Neural crest cell (in vitro differentiated cells): Measurements from ENCODE around the gene PPARA. TPM values are rescaled to one million over a fixed set of nuclear protein-coding genes. Genes with fewer than 3 reads are reported as not detected.

Experiments
- DNase-seq: peaks from one replicate; pipeline ENCODE4 v3.0.0; 2021; ENCODE audit warnings: low read depth, mixed read lengths, low spot score
- H3K27ac Mint-ChIP-seq: one replicate; pipeline ENCODE4 v1.8.0; 2021; ENCODE audit warnings: mild to moderate bottlenecking, mixed read lengths; ENCODE audit not compliant: unreplicated experiment
- H3K27me3 Mint-ChIP-seq: 2 replicates; pipeline ENCODE4 v1.8.0; 2021; ENCODE audit warnings: low read depth, mild to moderate bottlenecking, mixed read lengths
- H3K36me3 Mint-ChIP-seq: 2 replicates; pipeline ENCODE4 v1.8.0; 2021; ENCODE audit warnings: low read depth, mild to moderate bottlenecking, mixed read lengths
- H3K4me1 Mint-ChIP-seq: 2 replicates; pipeline ENCODE4 v1.8.0; 2021; ENCODE audit warnings: mixed read lengths
- H3K4me3 Mint-ChIP-seq: one replicate; pipeline ENCODE4 v1.8.0; 2021; ENCODE audit warnings: mild to moderate bottlenecking, mixed read lengths
- H3K9me3 Mint-ChIP-seq: 2 replicates; pipeline ENCODE4 v1.8.0; 2021; ENCODE audit warnings: mixed read lengths
- CTCF ChIP-seq: fragments of 200-600 bp; sonication (generic); conservative IDR thresholded peaks from 2 replicates; pipeline ENCODE4 v1.5.0; 2021; ENCODE audit warnings: antibody characterized with exemption, mild to moderate bottlenecking
- total RNA-seq: library from RNA; stranded (reverse); gene quantifications from 2 replicates; pipeline ENCODE4 v1.2.1, GENCODE V29; 2021

Gene PPARA
- total RNA-seq, 1 donor from 2014 or later, result 15.6 TPM

GRCh38 chr22:46123694-46124382, 26.5 kb upstream of the PPARA start:
- H3K27ac Mint-ChIP-seq, result no peak overlapping the region
- no peak for TF ChIP-seq CTCF
- no peaks in the 10 kb centered on the region for H3K9me3 Mint-ChIP-seq
- DNase-seq, result no peak
- no peaks in the 10 kb centered on the region for H3K27me3 Mint-ChIP-seq
- H3K4me1 Mint-ChIP-seq, result no peaks in the 10 kb centered on the region
- no peaks in the 10 kb centered on the region for H3K36me3 Mint-ChIP-seq
- no peak overlapping the region for H3K4me3 Mint-ChIP-seq

GRCh38 chr22:46124383-46125144, 25.8 kb upstream of the PPARA start:
- no peak overlapping the region for H3K27ac Mint-ChIP-seq
- no peak for TF ChIP-seq CTCF
- H3K27me3 Mint-ChIP-seq, result no peaks in the 10 kb centered on the region
- no peaks in the 10 kb centered on the region for H3K9me3 Mint-ChIP-seq
- no peaks in the 10 kb centered on the region for H3K36me3 Mint-ChIP-seq
- H3K4me1 Mint-ChIP-seq, result no peaks in the 10 kb centered on the region
- no peak for DNase-seq
- H3K4me3 Mint-ChIP-seq, result no peak overlapping the region

DNA sequence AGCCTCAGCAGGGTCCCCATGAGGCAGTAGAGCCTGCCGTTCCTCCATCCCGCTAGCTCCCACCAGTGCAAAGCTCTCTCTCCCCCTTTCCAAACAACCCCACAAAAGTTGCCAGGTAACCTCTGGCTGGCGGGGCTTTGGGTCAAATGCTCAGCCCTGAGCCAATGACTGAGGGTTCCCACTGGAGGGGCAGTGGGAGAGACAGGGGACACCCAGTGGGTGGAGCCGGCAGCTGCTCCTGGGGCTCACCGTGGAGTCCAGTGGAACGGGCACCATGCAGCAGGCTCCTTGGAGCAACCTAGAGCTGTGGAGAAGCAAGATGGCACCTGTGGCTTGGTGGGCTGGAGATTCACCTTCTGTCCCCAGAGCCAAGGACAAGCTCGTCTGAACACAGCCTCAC, 25.0 kb upstream of the PPARA start:
- H3K4me3 Mint-ChIP-seq, result no peak overlapping the region
- DNase-seq, result no peak
- H3K27ac Mint-ChIP-seq, result no peak overlapping the region
- TF ChIP-seq CTCF, result no peak
- no peaks in the 10 kb centered on the region for H3K36me3 Mint-ChIP-seq
- H3K27me3 Mint-ChIP-seq, result no peaks in the 10 kb centered on the region
- no peaks in the 10 kb centered on the region for H3K9me3 Mint-ChIP-seq
- no peaks in the 10 kb centered on the region for H3K4me1 Mint-ChIP-seq

- no peak overlapping the region for H3K4me3 Mint-ChIP-seq
- no peaks in the 10 kb centered on the region for H3K9me3 Mint-ChIP-seq
- no peaks in the 10 kb centered on the region for H3K4me1 Mint-ChIP-seq
- H3K36me3 Mint-ChIP-seq, result no peaks in the 10 kb centered on the region
- TF ChIP-seq CTCF, result no peak
- H3K27me3 Mint-ChIP-seq, result no peaks in the 10 kb centered on the region
- no peak for DNase-seq
- no peak overlapping the region for H3K27ac Mint-ChIP-seq
These were observed 24.2 kb upstream of the PPARA start for GRCh38 chr22:46125816-46126765.

DNA sequence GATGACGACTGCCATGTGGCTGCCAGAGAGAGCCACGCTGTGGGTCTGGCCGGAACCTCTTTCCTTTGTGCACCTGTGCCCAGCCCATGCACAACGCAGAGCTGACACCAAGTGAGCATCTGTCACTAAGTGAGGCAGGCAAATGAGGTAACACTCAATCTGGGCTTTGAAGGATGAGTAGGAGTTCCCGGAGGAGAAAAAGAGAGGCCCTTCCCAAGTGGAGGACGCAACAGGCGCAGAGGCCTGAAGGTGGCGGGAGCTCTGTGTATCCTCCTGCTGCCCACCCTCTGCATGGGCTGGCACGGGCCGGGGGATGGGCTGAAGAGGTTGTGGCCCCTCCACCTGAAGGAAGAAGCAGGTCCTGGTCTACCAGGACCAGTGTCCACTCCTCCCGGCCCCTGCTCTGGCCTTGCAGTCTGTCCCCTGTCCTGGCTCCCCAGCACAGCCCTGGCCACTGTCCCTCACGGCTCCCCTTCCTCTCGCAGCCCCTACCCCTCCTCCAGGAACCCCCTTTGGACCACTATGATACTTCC, 23.4 kb upstream of the PPARA start:
- no peak for TF ChIP-seq CTCF
- Mint-ChIP-seq H3K27ac (no peak overlapping the region), H3K36me3 (no peaks in the 10 kb centered on the region), H3K4me3 (no peak overlapping the region), H3K9me3 (no peaks in the 10 kb centered on the region), H3K27me3 (no peaks in the 10 kb centered on the region), H3K4me1 (no peaks in the 10 kb centered on the region)
- no peak for DNase-seq
